Right atrium auricular region (tissue), 2 donors: Measurements from ENCODE around the gene CHSY3. TPM values are rescaled to one million over a fixed set of nuclear protein-coding genes. Genes with fewer than 3 reads are reported as not detected.

Experiments
- DNase-seq: peaks from one replicate; pipeline ENCODE4 v3.0.0-alpha.2; 2019; ENCODE audit warnings: low spot score
- H3K27ac ChIP-seq, 2 donors: fragments of 200-600 bp; sonication (generic); 1 replicate in 1 of 2; 2 replicates in 1 of 2; pipeline ENCODE4 v1.5.1; 2016 to 2019
- H3K27me3 ChIP-seq, 2 donors: fragments of 200-600 bp; sonication (generic); one replicate each; pipeline versions ENCODE4 v1.5.1 to v1.6.0; 2017 to 2019
- H3K36me3 ChIP-seq: fragments of 200-600 bp; sonication (generic); one replicate; pipeline ENCODE4 v1.5.1; 2016
- H3K4me1 ChIP-seq, 2 donors: fragments of 200-600 bp; sonication (generic); one replicate each; pipeline versions ENCODE4 v1.5.1 to v1.6.0; 2017 to 2019
- H3K4me3 ChIP-seq, 2 donors: fragments of 200-600 bp; sonication (generic); 1 replicate in 1 of 2; 2 replicates in 1 of 2; pipeline ENCODE4 v1.5.1; 2017 to 2019; ENCODE audit warnings: mild to moderate bottlenecking in 1 of 2, moderate library complexity in 1 of 2
- H3K9me3 ChIP-seq, 2 donors: fragments of 200-600 bp; sonication (generic); one replicate each; pipeline ENCODE4 v1.5.1; 2019
- total RNA-seq, 2 donors: library from RNA; depleted of rRNA; stranded (reverse); fragments of >200 nt; gene quantifications; one replicate each; pipeline ENCODE4 v1.1.0, GENCODE V29; 2016
- TF ChIP-seq, protein P1 (sequence below), 2 donors: fragments of 200-600 bp; sonication (generic); IDR thresholded peaks; one replicate each; pipeline ENCODE4 v1.5.1; 2019; ENCODE audit warnings: antibody characterized with exemption in 2 of 2

The CHSY3 gene
- total RNA-seq, 2 donors from 2014 or later, result 2.5 TPM

- Histone ChIP-seq H3K36me3 (no peaks in the 10 kb centered on the region), H3K27ac (peak overlapping the region in 1 of 2 donors; percentile 67), H3K4me3 (no peak overlapping the region), H3K27me3 (no peaks in the 10 kb centered on the region), H3K4me1 (peaks cover 3 to 12% of the 10 kb centered on the region in 2 donors), H3K9me3 (no peaks in the 10 kb centered on the region)
- TF ChIP-seq, protein P1, sequence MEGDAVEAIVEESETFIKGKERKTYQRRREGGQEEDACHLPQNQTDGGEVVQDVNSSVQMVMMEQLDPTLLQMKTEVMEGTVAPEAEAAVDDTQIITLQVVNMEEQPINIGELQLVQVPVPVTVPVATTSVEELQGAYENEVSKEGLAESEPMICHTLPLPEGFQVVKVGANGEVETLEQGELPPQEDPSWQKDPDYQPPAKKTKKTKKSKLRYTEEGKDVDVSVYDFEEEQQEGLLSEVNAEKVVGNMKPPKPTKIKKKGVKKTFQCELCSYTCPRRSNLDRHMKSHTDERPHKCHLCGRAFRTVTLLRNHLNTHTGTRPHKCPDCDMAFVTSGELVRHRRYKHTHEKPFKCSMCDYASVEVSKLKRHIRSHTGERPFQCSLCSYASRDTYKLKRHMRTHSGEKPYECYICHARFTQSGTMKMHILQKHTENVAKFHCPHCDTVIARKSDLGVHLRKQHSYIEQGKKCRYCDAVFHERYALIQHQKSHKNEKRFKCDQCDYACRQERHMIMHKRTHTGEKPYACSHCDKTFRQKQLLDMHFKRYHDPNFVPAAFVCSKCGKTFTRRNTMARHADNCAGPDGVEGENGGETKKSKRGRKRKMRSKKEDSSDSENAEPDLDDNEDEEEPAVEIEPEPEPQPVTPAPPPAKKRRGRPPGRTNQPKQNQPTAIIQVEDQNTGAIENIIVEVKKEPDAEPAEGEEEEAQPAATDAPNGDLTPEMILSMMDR (IDR thresholded peaks at IDR 0.05), result no peak
- no peak for DNase-seq
Observed at GRCh38 chr5:129972465-129973141, 68.3 kb downstream of the CHSY3 start.

GRCh38 chr5:129973716-129974426 is 69.6 kb downstream of the CHSY3 start:
- Histone ChIP-seq H3K36me3 (no peaks in the 10 kb centered on the region), H3K9me3 (no peaks in the 10 kb centered on the region), H3K4me1 (peaks cover 3 to 10% of the 10 kb centered on the region in 2 donors), H3K27me3 (no peaks in the 10 kb centered on the region), H3K27ac (peak overlapping the region in 1 of 2 donors; percentile 67), H3K4me3 (no peak overlapping the region)
- no peak for DNase-seq
- TF ChIP-seq, protein P1 (IDR thresholded peaks at IDR 0.05), result no peak

GRCh38 chr5:129977810-129978209 is 73.5 kb downstream of the CHSY3 start:
- Histone ChIP-seq H3K4me1 (no peaks in the 10 kb centered on the region), H3K27ac (no peak overlapping the region), H3K9me3 (no peaks in the 10 kb centered on the region), H3K36me3 (no peaks in the 10 kb centered on the region), H3K27me3 (no peaks in the 10 kb centered on the region), H3K4me3 (no peak overlapping the region)
- TF ChIP-seq, protein P1 (IDR thresholded peaks at IDR 0.05), result no peak
- DNase-seq, result no peak

- no peaks in the 10 kb centered on the region for H3K9me3 ChIP-seq
- no peak for DNase-seq
- H3K36me3 ChIP-seq, result no peaks in the 10 kb centered on the region
- no peaks in the 10 kb centered on the region for H3K27me3 ChIP-seq
- TF ChIP-seq, protein P1 (IDR thresholded peaks at IDR 0.05), result no peak
- H3K4me1 ChIP-seq, result no peaks in the 10 kb centered on the region
- H3K4me3 ChIP-seq, result no peak overlapping the region
- H3K27ac ChIP-seq, result no peak overlapping the region
Observed at GRCh38 chr5:129978270-129978669, 74.0 kb downstream of the CHSY3 start.

- Histone ChIP-seq H3K27ac (no peak overlapping the region), H3K9me3 (peaks cover 0 to 26% of the 10 kb centered on the region in 2 donors), H3K4me1 (no peaks in the 10 kb centered on the region), H3K27me3 (no peaks in the 10 kb centered on the region), H3K4me3 (no peak overlapping the region), H3K36me3 (no peaks in the 10 kb centered on the region)
- TF ChIP-seq, protein P1 (IDR thresholded peaks at IDR 0.05), result no peak
- no peak for DNase-seq
Observed at GRCh38 chr5:129988453-129988852, 84.2 kb downstream of the CHSY3 start.
